ENCODE data around the gene GBF1. TPM values are rescaled to one million over a fixed set of nuclear protein-coding genes. Genes with fewer than 3 reads are reported as not detected.

GBF1 gene
- total and polyA plus RNA-seq, 2 donors (not counting 1 experiment from before 2014, with no cell fraction given) = 20.8 to 39.3 TPM

DNA sequence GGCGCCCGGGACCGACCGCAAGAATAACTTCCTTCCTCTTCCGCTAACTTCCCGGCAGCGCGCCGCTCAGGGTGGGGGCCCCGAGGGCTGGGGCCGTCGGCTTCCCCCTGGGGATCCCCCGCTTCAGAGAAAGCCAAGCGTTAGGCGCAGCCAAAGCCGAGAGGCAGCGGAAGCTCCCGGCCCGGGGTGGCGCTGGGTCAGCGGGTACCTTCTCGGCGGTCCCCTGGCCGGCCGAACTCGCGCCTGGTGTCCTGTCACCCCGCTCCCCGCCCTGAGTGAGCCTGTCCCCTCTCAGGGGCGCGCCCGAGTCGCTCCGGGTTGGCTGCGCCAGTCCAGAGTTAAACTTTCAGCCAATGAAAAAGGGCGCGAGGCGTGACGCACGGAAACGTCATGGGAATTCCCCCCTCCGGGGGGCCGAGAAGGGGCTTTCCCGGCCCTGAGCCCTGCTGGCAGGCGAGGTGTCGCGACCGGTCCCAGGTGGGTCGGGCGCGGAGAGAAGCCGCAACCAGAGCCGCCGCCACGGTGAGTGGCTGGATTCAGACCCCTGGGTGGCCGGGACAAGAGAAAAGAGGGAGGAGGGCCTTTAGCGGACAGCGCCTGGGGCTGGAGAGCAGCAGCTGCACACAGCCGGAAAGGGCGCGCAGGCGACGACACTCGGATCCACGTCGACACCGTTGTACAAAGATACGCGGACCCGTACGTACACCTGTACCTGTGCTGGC lies 148.9 kb downstream of the GBF1 start:
- H2AFZ ChIP-seq (ENCODE audit: insufficient read depth, low read depth, low read length, poor library complexity, severe bottlenecking) = no peak overlapping the region
- TF ChIP-seq, protein P1, sequence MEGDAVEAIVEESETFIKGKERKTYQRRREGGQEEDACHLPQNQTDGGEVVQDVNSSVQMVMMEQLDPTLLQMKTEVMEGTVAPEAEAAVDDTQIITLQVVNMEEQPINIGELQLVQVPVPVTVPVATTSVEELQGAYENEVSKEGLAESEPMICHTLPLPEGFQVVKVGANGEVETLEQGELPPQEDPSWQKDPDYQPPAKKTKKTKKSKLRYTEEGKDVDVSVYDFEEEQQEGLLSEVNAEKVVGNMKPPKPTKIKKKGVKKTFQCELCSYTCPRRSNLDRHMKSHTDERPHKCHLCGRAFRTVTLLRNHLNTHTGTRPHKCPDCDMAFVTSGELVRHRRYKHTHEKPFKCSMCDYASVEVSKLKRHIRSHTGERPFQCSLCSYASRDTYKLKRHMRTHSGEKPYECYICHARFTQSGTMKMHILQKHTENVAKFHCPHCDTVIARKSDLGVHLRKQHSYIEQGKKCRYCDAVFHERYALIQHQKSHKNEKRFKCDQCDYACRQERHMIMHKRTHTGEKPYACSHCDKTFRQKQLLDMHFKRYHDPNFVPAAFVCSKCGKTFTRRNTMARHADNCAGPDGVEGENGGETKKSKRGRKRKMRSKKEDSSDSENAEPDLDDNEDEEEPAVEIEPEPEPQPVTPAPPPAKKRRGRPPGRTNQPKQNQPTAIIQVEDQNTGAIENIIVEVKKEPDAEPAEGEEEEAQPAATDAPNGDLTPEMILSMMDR (IDR thresholded peaks at IDR 0.05) = peak; percentile 38
- no peak for TF ChIP-seq EZH2 (IDR thresholded peaks at IDR 0.05; ENCODE audit: borderline replicate concordance, insufficient read depth, low read depth, low read length, poor library complexity, severe bottlenecking)
- H3K36me3 ChIP-seq (replicated peaks in 1 of 2; ENCODE audit: control extremely low read depth in 1 of 2, control insufficient read depth in 1 of 2, extremely low read depth in 1 of 2, insufficient read depth in 2 of 2, low read length in 1 of 2) = peaks cover 0 to 25% of the 10 kb centered on the region in 2 experiments
- Mint-ChIP-seq H3K4me3 (peak overlapping the region; percentile 95), H3K27me3 (no peaks in the 10 kb centered on the region), H3K27ac (peak overlapping the region; percentile 99), H3K4me1 (peaks cover 41% of the 10 kb centered on the region), H3K9me3 (ENCODE audit: insufficient read depth) (no peaks in the 10 kb centered on the region)
- peaks cover 41% of the 10 kb centered on the region for H3K79me2 ChIP-seq (ENCODE audit: control insufficient read depth, insufficient read depth, low read length)
- ChIA-PET POLR2A (interaction anchor here (0.6 to 3.7 kb wide), 15 partner anchors 9 to 275 kb away, joined by 3 to 38 read pairs (median 8); partner anchors contain the start of genes ACTR1A, C10orf95, CUEDC2 and FBXL15), CTCF (interaction anchor here (0.9 to 8.8 kb wide), 20 partner anchors 9 to 252 kb away, joined by 3 to 108 read pairs (median 7); partner anchors contain the start of genes ACTR1A, C10orf95 and FBXL15)
- peak overlapping the region; percentile 99 for H3K4me2 ChIP-seq (replicated peaks; ENCODE audit: low read depth, low read length, poor library complexity, severe bottlenecking)
- DNase-seq (peak; percentile 100), ATAC-seq (ENCODE audit: low read depth) (peak; percentile 76)
- H3K4me1 ChIP-seq (ENCODE audit: control insufficient read depth in 2 of 2, insufficient read depth in 2 of 2, low read length in 2 of 2) = peaks cover 35 to 44% of the 10 kb centered on the region in 2 donors
- no peaks in the 10 kb centered on the region for H3K27me3 ChIP-seq (replicated peaks in 1 of 4; ENCODE audit: control extremely low read depth in 1 of 4, control insufficient read depth in 3 of 4, insufficient read depth in 4 of 4, low read length in 3 of 4)
- H3K9me3 ChIP-seq (ENCODE audit: control extremely low read depth in 1 of 3, control insufficient read depth in 2 of 3, insufficient read depth in 1 of 3, low read length in 2 of 3) = no peaks in the 10 kb centered on the region
- peak overlapping the region; percentile 98 to 100 for H3K27ac ChIP-seq (ENCODE audit: low read length in 2 of 2)
- peaks cover 42% of the 10 kb centered on the region for H4K20me1 ChIP-seq (ENCODE audit: control insufficient read depth, insufficient read depth, low read length, poor library complexity, severe bottlenecking)
- peak overlapping the region; percentile 96 for H3K9ac ChIP-seq (ENCODE audit: low read length)
- peak overlapping the region; percentile 86 to 100 (median 99) for H3K4me3 ChIP-seq (ENCODE audit: control extremely low read depth in 1 of 5, extremely low read depth in 1 of 5, insufficient read depth in 1 of 5, low read depth in 2 of 5, low read length in 4 of 5)
- under 1% methylated on average over 71 of the region's 71 CpGs for WGBS (ENCODE audit: insufficient coverage)
- intact Hi-C loops (cut with micrococcal nuclease) = loop anchor here (1.0 to 2.0 kb wide), 8 partner anchors 27 to 189 kb away; partner anchors contain the start of genes GBF1 and SUFU
